GM21529 (cell line): Measurements from ENCODE around the gene TFRC.
"Not testable (repeated sequence)": the region's sequence is repeated elsewhere in the genome, so short reads cannot be mapped to it uniquely, and the experiment has no call there.

ENCODE experiments used
- ATAC-seq: cut with Tn5 transposase; IDR thresholded peaks from one replicate; pipeline ENCODE4 v1.9.1; 2021; ENCODE audit not compliant: unreplicated experiment

The TFRC gene

DNA sequence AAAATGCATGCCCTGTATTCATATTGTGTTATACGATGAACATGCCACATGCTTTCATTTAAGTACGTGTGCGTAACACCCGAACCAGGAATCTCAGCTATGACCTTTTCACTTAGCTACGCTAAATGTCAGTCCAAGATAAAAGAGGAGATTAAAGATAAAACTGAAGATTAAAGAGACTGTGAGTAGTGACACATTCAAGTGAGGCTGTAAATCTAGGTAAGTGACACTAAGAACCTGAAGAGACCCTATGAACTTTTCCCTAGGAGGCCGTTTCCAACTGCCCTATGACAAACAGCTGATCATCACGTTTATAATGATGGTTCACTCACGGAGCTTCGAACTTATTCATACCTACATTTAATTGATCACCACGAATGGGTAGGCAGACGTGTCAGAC is 32.2 kb downstream of the TFRC start:
- ATAC-seq: no peak

GRCh38 chr3:196048922-196049598 is 32.8 kb downstream of the TFRC start:
- ATAC-seq: no peak

GRCh38 chr3:196047391-196048030 is 34.4 kb downstream of the TFRC start:
- no peak for ATAC-seq

DNA sequence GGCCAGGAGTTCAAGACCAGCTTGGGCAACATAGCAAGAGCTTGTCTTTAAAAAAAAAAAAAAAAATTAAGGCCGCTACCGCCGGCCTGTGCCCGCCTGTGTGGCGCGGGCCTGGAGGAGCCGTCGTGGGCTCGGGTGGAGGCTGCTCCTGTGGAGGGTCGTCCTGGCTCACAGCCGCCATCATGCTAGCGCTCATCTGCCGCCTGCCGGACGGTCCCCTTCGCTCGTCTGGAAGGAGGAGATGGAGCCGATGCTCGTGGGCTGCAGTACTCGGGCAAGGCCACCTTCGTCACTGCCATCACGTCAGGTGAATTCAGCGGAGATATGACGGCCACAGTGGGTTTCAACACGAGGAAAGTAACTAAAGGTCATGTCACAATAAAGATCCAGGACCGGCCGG is 37.4 kb downstream of the TFRC start:
- no peak for ATAC-seq

DNA sequence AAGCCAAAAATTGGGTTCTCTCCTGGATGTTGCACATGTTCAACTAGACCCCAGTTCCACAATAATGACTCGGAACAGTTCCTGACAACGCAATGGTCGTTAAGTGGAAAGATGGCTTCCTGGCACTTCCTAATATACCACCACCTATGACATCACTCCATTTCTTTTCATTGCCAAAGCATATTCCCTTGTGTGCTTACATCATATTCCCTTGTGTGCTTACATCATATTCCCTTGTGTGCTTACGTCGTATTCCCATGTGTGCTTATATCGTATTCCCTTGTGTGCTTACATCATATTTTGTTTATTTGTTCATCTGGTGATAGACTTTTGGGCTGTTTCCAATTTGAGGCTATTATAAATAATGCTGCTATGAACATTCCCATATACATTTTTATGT is 39.2 kb downstream of the TFRC start:
- no peak for ATAC-seq

- ATAC-seq: no peak
Measured at GRCh38 chr3:196039359-196039758, 42.5 kb downstream of the TFRC start.

GRCh38 chr3:196026059-196026458 is 55.8 kb downstream of the TFRC start:
- ATAC-seq: not testable (repeated sequence)

DNA sequence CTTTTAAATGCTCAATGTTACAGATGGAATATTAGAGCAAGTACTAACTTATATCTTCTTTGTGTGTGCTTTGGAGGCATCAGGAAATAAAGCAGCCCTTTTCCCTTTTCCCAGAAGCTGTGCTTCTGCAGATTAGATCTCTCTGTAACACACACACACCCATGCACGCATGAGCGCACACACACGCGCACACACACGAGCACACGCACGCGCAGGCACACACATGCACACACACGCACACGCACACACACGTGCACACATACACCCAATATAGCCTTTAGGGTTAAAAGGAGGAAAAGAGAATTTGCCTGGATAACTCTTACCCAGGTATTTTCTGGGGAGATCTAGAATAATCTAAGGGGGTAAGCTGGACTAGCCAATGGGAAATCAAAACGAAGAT is 56.9 kb downstream of the TFRC start:
- no peak for ATAC-seq

DNA sequence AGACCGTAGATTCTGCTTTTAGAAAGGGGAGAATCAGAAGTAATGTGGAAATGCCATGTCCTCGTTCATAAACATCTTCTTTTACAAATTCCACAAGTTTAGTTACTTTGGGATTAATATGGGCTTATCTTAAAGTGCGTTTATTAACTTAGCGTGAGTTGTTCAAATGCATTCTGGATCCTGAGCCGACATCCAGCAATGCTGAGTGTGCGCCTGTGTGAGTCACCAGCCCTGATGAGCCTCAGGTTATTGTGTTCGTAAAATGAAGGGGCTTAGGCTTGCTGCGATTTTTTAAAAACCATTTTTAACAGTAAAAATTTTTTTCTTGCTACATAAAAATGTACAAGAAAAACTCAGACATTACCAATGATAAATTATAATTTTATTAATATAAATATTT is 57.9 kb downstream of the TFRC start:
- no peak for ATAC-seq

- not testable (repeated sequence) for ATAC-seq
Measured at GRCh38 chr3:196022499-196022878, 59.4 kb downstream of the TFRC start.

GRCh38 chr3:196020373-196020772 is 61.5 kb downstream of the TFRC start:
- no peak for ATAC-seq

DNA sequence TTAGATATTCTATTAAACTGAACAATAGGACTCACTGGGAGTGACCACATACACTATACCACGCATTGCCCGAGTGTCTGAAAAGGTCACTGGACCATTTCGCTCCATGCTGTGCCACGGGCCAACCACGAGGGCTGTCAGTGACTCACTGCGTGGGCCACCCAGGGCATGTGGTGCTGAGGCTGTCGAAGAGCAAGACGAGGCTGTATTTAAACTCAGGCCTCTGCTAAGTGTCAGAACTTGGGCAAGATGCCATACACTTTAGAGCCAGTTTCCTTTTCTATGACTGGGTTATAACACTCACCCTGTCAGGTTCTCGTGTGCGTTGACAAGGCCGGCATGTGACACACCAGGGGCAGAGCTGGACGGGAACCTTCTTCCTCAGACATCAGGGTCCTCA is 62.3 kb downstream of the TFRC start:
- ATAC-seq: not testable (repeated sequence)

DNA sequence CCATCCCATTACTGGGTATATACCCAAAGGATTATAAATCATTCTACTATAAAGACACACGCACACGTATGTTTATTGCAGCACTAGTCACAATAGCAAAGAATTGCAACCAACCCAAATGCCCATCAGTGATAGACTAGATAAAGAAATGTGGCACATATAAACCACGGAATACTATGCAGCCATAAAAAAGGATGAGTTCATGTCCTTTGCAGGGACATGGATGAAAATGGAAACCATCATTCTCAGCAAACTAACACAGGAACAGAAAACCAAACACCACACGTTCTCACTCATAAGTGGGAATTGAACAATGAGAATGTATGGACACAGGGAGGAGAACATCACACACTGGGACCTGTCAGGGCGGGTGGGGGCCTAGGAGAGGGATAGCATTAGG is 63.7 kb downstream of the TFRC start:
- ATAC-seq: not testable (repeated sequence)

GRCh38 chr3:196016485-196016884 is 65.4 kb downstream of the TFRC start:
- no peak for ATAC-seq

DNA sequence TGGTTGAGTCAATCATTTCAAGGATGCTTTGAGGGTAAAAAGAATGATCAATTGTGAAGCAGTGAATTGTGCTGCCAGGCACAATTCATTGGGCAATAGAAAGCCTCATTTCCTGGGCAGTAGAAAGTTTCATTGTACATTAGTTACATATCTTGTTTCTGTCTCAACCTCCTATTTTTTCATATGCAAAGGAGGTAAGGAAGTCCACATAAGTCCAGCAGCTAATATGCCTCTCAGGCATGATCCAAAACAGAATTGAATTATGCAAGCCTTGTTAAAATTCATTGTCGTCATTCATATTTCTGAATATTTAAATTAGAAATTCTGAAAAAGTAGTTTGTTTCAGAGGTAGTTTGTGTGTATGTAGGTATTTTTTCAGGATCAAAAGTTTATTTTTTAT is 65.8 kb downstream of the TFRC start:
- ATAC-seq: no peak

DNA sequence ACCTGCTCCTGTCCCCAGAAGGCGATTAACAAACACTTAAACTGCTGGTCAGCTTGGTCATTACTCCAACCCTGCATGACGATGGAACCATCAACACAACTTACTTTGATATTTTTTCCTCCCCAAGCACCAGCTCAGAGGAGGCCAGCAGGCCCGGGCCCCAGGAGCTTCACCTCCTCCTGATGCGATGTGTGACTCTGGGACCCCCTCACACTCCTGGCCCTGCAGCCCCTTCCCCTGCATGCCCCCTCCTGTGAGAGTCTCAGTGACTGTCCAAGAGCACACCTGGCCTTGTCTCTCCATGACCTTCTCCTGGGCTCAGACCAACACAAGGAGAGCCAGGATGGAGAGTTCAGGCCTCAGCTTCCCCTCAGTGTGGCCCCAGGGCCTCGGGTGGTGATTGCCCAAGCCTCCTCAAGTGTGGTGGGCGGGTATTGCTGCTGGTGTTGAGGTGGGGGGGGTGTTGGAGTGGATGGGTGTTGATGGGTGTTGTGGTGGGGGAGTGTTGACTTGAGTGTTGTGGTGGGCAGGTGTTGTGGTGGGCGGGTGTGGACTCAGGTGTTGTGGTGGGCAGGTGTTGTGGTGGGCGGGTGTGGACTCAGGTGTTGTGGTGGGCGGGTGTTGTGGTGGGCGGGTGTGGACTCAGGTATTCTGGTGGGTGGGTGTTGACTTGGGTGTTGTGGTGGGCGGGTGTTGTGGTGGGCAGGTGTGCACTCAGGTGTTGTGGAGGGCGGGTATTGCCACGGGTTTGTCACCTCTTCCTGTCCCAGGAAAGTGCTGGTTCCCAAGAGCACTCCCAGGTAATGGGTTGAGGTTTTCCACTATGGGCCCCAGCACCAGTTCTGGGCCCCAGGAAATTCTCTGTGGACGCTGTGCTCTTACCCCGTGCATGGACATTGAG is 68.1 kb downstream of the TFRC start:
- no peak for ATAC-seq

DNA sequence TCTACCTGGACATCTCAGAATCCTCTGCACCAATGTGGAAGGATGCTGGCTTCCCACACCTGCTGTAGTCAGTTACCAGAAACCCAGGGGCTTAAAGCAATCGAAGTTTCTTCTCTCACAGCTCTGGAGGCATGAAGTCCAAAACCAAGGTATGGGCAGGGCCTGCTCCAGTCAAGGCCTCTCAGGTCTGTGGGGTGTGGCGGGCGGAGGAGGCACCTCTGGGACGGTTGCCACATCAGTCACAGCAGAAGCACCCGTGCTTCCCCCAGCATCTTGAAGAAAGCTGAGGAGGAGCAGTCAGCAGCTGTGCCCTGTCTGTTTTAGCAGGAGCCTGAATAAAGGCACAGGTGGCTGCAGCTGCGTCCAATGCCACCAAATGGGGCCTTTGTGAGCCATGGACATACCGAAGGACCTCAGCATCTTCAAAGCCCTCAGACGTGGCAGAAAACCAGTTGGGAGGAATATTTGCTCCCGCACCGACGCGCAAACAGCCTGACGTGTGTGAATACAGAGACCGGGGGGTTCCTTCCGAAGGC is 68.9 kb downstream of the TFRC start:
- no peak for ATAC-seq

DNA sequence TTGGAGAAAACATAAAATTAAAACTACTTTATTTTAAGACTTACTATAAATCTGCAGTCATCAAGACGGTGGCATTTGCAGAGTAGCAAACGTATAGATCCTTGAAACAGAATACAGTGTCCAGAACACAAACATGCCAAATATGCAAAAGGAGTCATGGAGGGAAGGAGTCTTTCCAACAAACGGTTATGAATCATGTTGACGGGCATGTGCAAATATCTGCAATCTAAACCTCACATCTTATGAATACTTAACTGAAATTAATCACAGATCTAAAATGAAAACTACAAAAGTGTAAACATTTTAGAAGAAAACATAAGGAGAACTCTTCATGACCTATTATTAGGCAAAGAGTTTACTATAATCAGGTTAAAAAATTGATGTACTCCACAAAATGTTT is 69.4 kb downstream of the TFRC start:
- no peak for ATAC-seq

DNA sequence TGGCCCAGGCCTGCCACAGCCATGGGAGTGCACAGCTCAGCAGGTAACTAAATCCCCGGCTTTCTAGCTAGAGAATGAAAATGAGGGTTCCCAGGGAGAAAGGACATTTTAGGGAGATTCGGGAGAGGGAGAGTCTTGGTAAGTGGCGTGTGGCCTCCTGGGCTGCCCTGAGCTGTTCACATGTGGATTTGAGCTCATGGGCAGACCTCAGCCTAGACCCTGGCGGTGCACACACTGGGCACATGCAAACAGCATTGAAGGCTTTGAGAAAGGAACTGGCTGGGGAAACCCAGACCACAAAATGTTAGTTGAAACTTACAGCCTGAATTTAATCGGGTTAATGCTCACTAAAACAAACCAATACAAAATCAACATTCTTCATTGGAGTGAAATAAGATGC is 72.4 kb downstream of the TFRC start:
- ATAC-seq: no peak

DNA sequence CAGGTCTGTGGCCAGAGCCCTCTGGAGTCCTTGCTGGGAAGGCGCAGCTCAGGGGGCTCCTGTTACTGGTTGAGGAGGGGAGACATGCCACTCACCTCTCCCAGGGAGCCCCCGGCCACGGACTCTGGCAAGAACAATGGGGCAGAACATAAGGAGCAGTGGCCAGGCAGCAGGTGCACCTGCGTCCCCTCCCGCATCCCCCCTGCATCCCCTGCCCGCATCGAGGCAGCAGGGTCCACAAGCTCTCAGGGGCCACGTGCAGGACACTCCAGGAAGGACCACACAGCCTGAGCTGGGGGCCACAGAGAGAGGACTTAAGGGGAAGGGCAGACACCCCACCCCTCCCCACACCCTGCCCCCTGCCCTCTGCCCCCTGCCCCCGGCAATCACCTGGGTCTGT is 73.0 kb downstream of the TFRC start:
- no peak for ATAC-seq

GRCh38 chr3:196008387-196008786 is 73.5 kb downstream of the TFRC start:
- ATAC-seq: no peak
